WTC11 (cell line): ENCODE results near the gene CDH13.

Source experiments
- SMAD3 ChIP-seq: sonication (generic); formaldehyde crosslinking; IDR thresholded peaks from 2 replicates; pipeline ENCODE4 v1.8.0; 2022; ENCODE audit warnings: missing genetic modification reagents, mild to moderate bottlenecking, borderline replicate concordance
- TEAD4 ChIP-seq: sonication (generic); formaldehyde crosslinking; IDR thresholded peaks from 2 replicates; pipeline ENCODE4 v1.8.0; 2022; ENCODE audit warnings: mild to moderate bottlenecking, missing genetic modification reagents
- TF ChIP-seq, protein P1 (sequence below): fragments of 200-600 bp; IDR thresholded peaks from 2 replicates; pipeline ENCODE4 v1.8.0; 2022; ENCODE audit warnings: antibody characterized with exemption

DNA sequence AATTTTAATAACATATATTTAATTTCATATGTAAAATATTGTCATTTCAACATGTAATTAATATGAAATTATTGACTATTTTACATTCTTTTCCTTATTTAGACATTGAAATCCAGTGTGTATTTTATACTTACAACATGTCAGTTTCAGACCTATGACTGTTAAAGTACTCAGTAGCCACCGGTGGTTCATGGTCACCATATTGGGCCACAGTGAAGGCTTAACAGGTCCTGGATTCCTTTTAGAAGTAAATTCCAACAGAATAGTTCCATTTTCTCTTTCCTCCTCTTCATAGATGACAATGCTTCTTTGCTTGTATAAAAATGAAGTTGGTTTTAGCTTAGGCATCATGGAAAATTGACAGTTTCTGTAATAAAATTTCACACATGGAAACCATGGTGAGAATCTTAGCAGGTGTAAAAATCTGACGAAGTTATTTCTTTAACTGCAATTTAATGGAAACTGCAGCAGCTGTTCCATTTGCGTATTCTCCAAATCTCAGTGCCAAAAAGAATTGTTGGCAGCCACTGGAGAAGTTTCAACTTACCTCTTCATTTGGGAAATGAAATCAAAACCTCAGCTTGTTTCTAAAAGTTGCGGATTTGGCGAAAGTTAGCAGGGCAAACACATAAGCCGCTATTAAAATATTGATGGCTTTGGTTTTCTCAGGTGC, 231.1 kb downstream of the CDH13 start:
- TF ChIP-seq SMAD3: no peak
- TF ChIP-seq, protein P1, sequence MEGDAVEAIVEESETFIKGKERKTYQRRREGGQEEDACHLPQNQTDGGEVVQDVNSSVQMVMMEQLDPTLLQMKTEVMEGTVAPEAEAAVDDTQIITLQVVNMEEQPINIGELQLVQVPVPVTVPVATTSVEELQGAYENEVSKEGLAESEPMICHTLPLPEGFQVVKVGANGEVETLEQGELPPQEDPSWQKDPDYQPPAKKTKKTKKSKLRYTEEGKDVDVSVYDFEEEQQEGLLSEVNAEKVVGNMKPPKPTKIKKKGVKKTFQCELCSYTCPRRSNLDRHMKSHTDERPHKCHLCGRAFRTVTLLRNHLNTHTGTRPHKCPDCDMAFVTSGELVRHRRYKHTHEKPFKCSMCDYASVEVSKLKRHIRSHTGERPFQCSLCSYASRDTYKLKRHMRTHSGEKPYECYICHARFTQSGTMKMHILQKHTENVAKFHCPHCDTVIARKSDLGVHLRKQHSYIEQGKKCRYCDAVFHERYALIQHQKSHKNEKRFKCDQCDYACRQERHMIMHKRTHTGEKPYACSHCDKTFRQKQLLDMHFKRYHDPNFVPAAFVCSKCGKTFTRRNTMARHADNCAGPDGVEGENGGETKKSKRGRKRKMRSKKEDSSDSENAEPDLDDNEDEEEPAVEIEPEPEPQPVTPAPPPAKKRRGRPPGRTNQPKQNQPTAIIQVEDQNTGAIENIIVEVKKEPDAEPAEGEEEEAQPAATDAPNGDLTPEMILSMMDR: no peak
- TF ChIP-seq TEAD4 (CRISPR knock-in tag): no peak
